ENCODE data around the gene GMNN. TPM values are rescaled to one million over a fixed set of nuclear protein-coding genes. Genes with fewer than 3 reads are reported as not detected.

The GMNN gene
- total RNA-seq, 1 donor from 2014 or later: 66.3 TPM

GRCh38 chr6:24796616-24797290 is 22.0 kb downstream of the GMNN start:
- no peaks in the 10 kb centered on the region for H3K36me3 Mint-ChIP-seq
- H3K27ac Mint-ChIP-seq: no peak overlapping the region
- no peaks in the 10 kb centered on the region for H3K9me3 Mint-ChIP-seq
- TF ChIP-seq CTCF (conservative IDR thresholded peaks at IDR 0.05): no peak
- DNase-seq (ENCODE audit: extremely low spot score, unreplicated experiment): no peak
- no peak overlapping the region for H3K4me3 Mint-ChIP-seq
- H3K4me1 Mint-ChIP-seq (ENCODE audit: unreplicated experiment): peaks cover 11% of the 10 kb centered on the region
- H3K27me3 Mint-ChIP-seq: no peaks in the 10 kb centered on the region

GRCh38 chr6:24797596-24798216 is 23.0 kb downstream of the GMNN start:
- no peak overlapping the region for H3K4me3 Mint-ChIP-seq
- no peak overlapping the region for H3K27ac Mint-ChIP-seq
- H3K4me1 Mint-ChIP-seq (ENCODE audit: unreplicated experiment): peaks cover 11% of the 10 kb centered on the region
- no peaks in the 10 kb centered on the region for H3K27me3 Mint-ChIP-seq
- H3K9me3 Mint-ChIP-seq: no peaks in the 10 kb centered on the region
- no peaks in the 10 kb centered on the region for H3K36me3 Mint-ChIP-seq
- DNase-seq (ENCODE audit: extremely low spot score, unreplicated experiment): no peak
- TF ChIP-seq CTCF (conservative IDR thresholded peaks at IDR 0.05): no peak

- Mint-ChIP-seq H3K27me3 (no peaks in the 10 kb centered on the region), H3K9me3 (no peaks in the 10 kb centered on the region), H3K36me3 (no peaks in the 10 kb centered on the region), H3K27ac (no peak within 1 kb of the TSS), H3K4me3 (no peak within 1 kb of the TSS), H3K4me1 (ENCODE audit: unreplicated experiment) (peaks cover 11% of the 10 kb centered on the region)
- no peak for DNase-seq (ENCODE audit: extremely low spot score, unreplicated experiment)
- TF ChIP-seq CTCF (conservative IDR thresholded peaks at IDR 0.05): no peak
Observed at GRCh38 chr6:24798740-24799540, 24.2 kb downstream of the GMNN start, which contains the start of gene ARMH2. Gene ARMH2, minus strand, starts transcription at chr6:24798917. Its CDS starts 60 bp downstream, at chr6:24798857.

DNA sequence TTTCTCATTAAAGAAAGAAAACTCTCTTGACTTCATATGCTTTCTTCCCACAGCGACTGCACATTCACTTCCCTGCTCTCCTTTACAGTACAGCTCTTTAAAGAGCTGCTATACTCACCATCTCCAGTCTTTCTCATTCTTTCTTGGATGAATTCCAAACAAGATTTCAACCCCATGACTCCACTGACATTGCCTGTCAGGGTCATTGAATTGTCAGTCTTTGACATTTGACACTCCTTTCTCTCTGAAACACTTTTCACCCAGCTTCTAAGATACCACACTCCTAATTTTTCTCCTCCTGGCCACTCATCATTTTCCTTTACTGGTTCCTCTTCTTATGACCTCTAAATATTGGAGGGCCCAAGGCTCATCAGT is 24.8 kb downstream of the GMNN start:
- H3K27ac Mint-ChIP-seq: no peak overlapping the region
- TF ChIP-seq CTCF (conservative IDR thresholded peaks at IDR 0.05): no peak
- H3K36me3 Mint-ChIP-seq: no peaks in the 10 kb centered on the region
- peaks cover 11% of the 10 kb centered on the region for H3K4me1 Mint-ChIP-seq (ENCODE audit: unreplicated experiment)
- no peaks in the 10 kb centered on the region for H3K9me3 Mint-ChIP-seq
- H3K4me3 Mint-ChIP-seq: no peak overlapping the region
- no peaks in the 10 kb centered on the region for H3K27me3 Mint-ChIP-seq
- no peak for DNase-seq (ENCODE audit: extremely low spot score, unreplicated experiment)

DNA sequence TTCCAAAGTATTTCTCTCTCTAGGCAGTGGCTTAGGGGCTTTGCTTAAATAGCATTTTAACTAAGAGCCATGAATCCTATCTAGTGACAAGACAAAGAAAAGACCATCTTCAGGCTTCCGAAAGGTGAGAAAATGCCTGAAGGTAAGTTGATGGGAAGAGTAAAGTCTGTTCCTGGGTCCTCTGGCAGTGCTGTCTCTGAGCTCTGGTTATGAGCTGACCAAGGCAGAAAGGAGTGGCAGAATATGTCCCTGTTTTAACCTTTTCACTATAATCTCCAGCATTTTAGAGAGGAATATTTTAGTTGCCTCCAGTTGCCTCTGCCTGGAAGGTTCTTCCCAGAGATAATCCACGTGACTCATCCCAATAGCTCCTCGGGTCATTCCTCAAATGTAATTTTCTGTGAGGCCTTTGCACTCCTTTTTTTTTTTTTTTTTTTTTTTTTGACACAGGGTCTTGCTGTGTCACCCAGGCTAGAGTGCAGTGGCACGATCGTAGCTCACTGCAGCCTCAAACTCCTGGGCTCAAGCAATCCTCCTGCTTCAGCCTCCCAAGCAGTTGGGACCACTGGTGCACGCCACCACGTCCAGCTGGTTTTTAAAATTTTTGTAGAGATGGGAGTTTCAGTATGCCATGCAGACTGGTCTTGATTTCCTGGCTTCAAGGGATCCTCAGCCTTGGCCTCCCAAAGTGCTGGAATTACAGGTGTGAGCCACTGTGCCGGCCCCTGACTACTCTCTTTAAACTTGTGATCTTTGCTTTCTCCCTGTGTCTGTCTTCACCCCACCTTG is 27.7 kb downstream of the GMNN start:
- Mint-ChIP-seq H3K27me3 (no peaks in the 10 kb centered on the region), H3K4me1 (ENCODE audit: unreplicated experiment) (peaks cover 11% of the 10 kb centered on the region), H3K4me3 (no peak overlapping the region), H3K36me3 (no peaks in the 10 kb centered on the region), H3K27ac (no peak overlapping the region), H3K9me3 (no peaks in the 10 kb centered on the region)
- TF ChIP-seq CTCF (conservative IDR thresholded peaks at IDR 0.05): no peak
- no peak for DNase-seq (ENCODE audit: extremely low spot score, unreplicated experiment)

Data from type B pancreatic cell (in vitro differentiated cells).